Endodermal cell (in vitro differentiated cells): ENCODE results near the gene TMC3. TPM values are rescaled to one million over a fixed set of nuclear protein-coding genes. Genes with fewer than 3 reads are reported as not detected.
"Not testable (repeated sequence)": the region's sequence is repeated elsewhere in the genome, so short reads cannot be mapped to it uniquely, and the experiment has no call there.

Experiments
- DNase-seq: peaks from one replicate; pipeline ENCODE4 v3.0.0-alpha.2; 2017
- H3K27ac ChIP-seq: 2 replicates; pipeline ENCODE4 v1.5.1; 2013; ENCODE audit warnings: mild to moderate bottlenecking, low read depth, low read length, moderate library complexity
- H3K27me3 ChIP-seq: 2 replicates; pipeline ENCODE4 v1.6.1; 2013; ENCODE audit warnings: mild to moderate bottlenecking, low read length, moderate library complexity; ENCODE audit not compliant: insufficient read depth, control insufficient read depth, poor library complexity, severe bottlenecking
- H3K36me3 ChIP-seq: 2 replicates; pipeline ENCODE4 v1.7.0; 2013; ENCODE audit warnings: mild to moderate bottlenecking, low read length, moderate library complexity; ENCODE audit not compliant: control insufficient read depth, insufficient read depth
- H3K4me1 ChIP-seq: one replicate; pipeline ENCODE4 v1.7.0; 2013; ENCODE audit warnings: low read length; ENCODE audit not compliant: control insufficient read depth, insufficient read depth
- H3K4me3 ChIP-seq: 2 replicates; pipeline ENCODE4 v1.5.1; 2013; ENCODE audit warnings: mild to moderate bottlenecking, low read length, moderate library complexity
- H3K9ac ChIP-seq: 2 replicates; pipeline ENCODE4 v1.6.1; 2013; ENCODE audit warnings: mild to moderate bottlenecking, low read length, moderate library complexity; ENCODE audit not compliant: poor library complexity, severe bottlenecking; ENCODE audit errors: extremely low read depth
- H3K9me3 ChIP-seq: 2 replicates; pipeline ENCODE4 v1.6.1; 2013; ENCODE audit warnings: mild to moderate bottlenecking, low read length, moderate library complexity; ENCODE audit not compliant: control insufficient read depth
- H3K27ac Mint-ChIP-seq: 2 replicates; pipeline ENCODE4 v1.8.0; 2020; ENCODE audit warnings: mixed read lengths
- H3K27me3 Mint-ChIP-seq: 2 replicates; pipeline ENCODE4 v1.8.0; 2021; ENCODE audit warnings: mild to moderate bottlenecking, mixed read lengths; ENCODE audit not compliant: insufficient read depth
- H3K36me3 Mint-ChIP-seq: 2 replicates; pipeline ENCODE4 v1.8.0; 2020; ENCODE audit warnings: low read depth, mixed read lengths
- H3K4me1 Mint-ChIP-seq: 2 replicates; pipeline ENCODE4 v1.8.0; 2020; ENCODE audit warnings: mixed read lengths
- H3K4me3 Mint-ChIP-seq: 2 replicates; pipeline ENCODE4 v1.8.0; 2020; ENCODE audit warnings: mild to moderate bottlenecking, moderate library complexity, mixed read lengths
- H3K9me3 Mint-ChIP-seq: 2 replicates; pipeline ENCODE4 v1.8.0; 2020; ENCODE audit warnings: mild to moderate bottlenecking, mixed read lengths
- CTCF ChIP-seq: fragments of 200-600 bp; sonication (generic); conservative IDR thresholded peaks from 2 replicates; pipeline ENCODE4 v1.5.0; 2021; ENCODE audit warnings: antibody characterized with exemption, mild to moderate bottlenecking
- WGBS, 2 experiments: methylation state at CpG; one replicate each; pipeline versions ENCODE4 v1.1.5 to v1.1.7; 2013; ENCODE audit warnings: missing lambda C conversion rate in 2 of 2, mixed read lengths in 1 of 2; ENCODE audit not compliant: insufficient coverage in 1 of 2, insufficient read length in 1 of 2; 5-methylcytosine and 5-hydroxymethylcytosine counted together
- total RNA-seq, 2 donors: library from RNA; stranded (reverse); fragmentation: NEBNext Ultra II Directional in 1 of 2; extraction: Animal tissue kit (Norgen Biotek cat#: 25700) in 1 of 2; gene quantifications; 2 replicates in 1 of 2; 3 replicates in 1 of 2; pipeline ENCODE4 v1.2.1, GENCODE V29; 2021

Gene TMC3
- total RNA-seq, 2 donors from 2014 or later: not detected

- Histone ChIP-seq H3K4me1 (peaks cover 5% of the 10 kb centered on the region), H3K9ac (no peak overlapping the region), H3K27ac (no peak overlapping the region), H3K36me3 (no peaks in the 10 kb centered on the region), H3K4me3 (no peak overlapping the region), H3K9me3 (no peaks in the 10 kb centered on the region), H3K27me3 (no peaks in the 10 kb centered on the region)
- Mint-ChIP-seq H3K27me3 (no peaks in the 10 kb centered on the region), H3K27ac (no peak overlapping the region), H3K36me3 (no peaks in the 10 kb centered on the region), H3K4me1 (peaks cover 21% of the 10 kb centered on the region), H3K4me3 (no peak overlapping the region), H3K9me3 (no peaks in the 10 kb centered on the region)
- DNase-seq: no peak
- TF ChIP-seq CTCF: no peak
- WGBS, 2 experiments: 90 to 95% methylated on average over 5 to 12 of the region's 12 CpGs
Observed at GRCh38 chr15:81332326-81332725, 41.7 kb downstream of the TMC3 start.

GRCh38 chr15:81331600-81331999 is 42.4 kb downstream of the TMC3 start:
- Histone ChIP-seq H3K27ac (no peak overlapping the region), H3K36me3 (no peaks in the 10 kb centered on the region), H3K9me3 (no peaks in the 10 kb centered on the region), H3K9ac (no peak overlapping the region), H3K27me3 (no peaks in the 10 kb centered on the region), H3K4me3 (no peak overlapping the region), H3K4me1 (peaks cover 5% of the 10 kb centered on the region)
- no peak for TF ChIP-seq CTCF
- H3K36me3 Mint-ChIP-seq: no peaks in the 10 kb centered on the region
- no peaks in the 10 kb centered on the region for H3K9me3 Mint-ChIP-seq
- no peak overlapping the region for H3K27ac Mint-ChIP-seq
- H3K4me1 Mint-ChIP-seq: peaks cover 21% of the 10 kb centered on the region
- H3K4me3 Mint-ChIP-seq: no peak overlapping the region
- H3K27me3 Mint-ChIP-seq: no peaks in the 10 kb centered on the region
- DNase-seq: no peak
- 91 to 95% methylated on average over 15 of the region's 15 CpGs for WGBS, 2 experiments

- H3K9me3 Mint-ChIP-seq, H3K27ac ChIP-seq, H3K27me3 Mint-ChIP-seq, DNase-seq, H3K27ac Mint-ChIP-seq, H3K4me3 ChIP-seq, H3K27me3 ChIP-seq, H3K36me3 ChIP-seq, H3K36me3 Mint-ChIP-seq, H3K4me1 ChIP-seq, H3K9ac ChIP-seq, H3K4me3 Mint-ChIP-seq, H3K9me3 ChIP-seq: not testable (repeated sequence)
- peaks cover 21% of the 10 kb centered on the region for H3K4me1 Mint-ChIP-seq
- WGBS, 2 experiments: 84 to 91% methylated on average over 5 to 9 of the region's 9 CpGs
Observed at GRCh38 chr15:81331141-81331540, 42.9 kb downstream of the TMC3 start.
